ENCODE measurements around the gene ANAPC13.

GRCh38 chr3:134486577-134487041 is 824 bp upstream of the ANAPC13 start:
- TF ChIP-seq, protein P1, sequence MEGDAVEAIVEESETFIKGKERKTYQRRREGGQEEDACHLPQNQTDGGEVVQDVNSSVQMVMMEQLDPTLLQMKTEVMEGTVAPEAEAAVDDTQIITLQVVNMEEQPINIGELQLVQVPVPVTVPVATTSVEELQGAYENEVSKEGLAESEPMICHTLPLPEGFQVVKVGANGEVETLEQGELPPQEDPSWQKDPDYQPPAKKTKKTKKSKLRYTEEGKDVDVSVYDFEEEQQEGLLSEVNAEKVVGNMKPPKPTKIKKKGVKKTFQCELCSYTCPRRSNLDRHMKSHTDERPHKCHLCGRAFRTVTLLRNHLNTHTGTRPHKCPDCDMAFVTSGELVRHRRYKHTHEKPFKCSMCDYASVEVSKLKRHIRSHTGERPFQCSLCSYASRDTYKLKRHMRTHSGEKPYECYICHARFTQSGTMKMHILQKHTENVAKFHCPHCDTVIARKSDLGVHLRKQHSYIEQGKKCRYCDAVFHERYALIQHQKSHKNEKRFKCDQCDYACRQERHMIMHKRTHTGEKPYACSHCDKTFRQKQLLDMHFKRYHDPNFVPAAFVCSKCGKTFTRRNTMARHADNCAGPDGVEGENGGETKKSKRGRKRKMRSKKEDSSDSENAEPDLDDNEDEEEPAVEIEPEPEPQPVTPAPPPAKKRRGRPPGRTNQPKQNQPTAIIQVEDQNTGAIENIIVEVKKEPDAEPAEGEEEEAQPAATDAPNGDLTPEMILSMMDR (IDR thresholded peaks at IDR 0.05; ENCODE audit: poor library complexity, severe bottlenecking) = no peak
- TF ChIP-seq RAD21 (conservative IDR thresholded peaks at IDR 0.05) (no peak), EZH2 (IDR thresholded peaks at IDR 0.05; ENCODE audit: borderline replicate concordance, insufficient read depth, low read length, poor library complexity, severe bottlenecking) (no peak), POLR2AphosphoS5 (IDR thresholded peaks at IDR 0.05) (no peak), TAF1 (IDR thresholded peaks at IDR 0.05; ENCODE audit: low read depth) (no peak)

Measured in neural cell (in vitro differentiated cells).